Panc1 (cell line): ENCODE results near the gene SMG6. TPM values are rescaled to one million over a fixed set of nuclear protein-coding genes. Genes with fewer than 3 reads are reported as not detected.

Experiments
- ATAC-seq: fragments of 200-7000 bp; cut with Tn5 transposase; 2 replicates; pipeline ENCODE4 v1.9.1; 2020; ENCODE audit warnings: mild to moderate bottlenecking, moderate library complexity
- BruUV-seq: library from RNA; stranded (reverse); fragments of 400-500 nt; replicated peaks from 2 replicates; lab custom pipeline; 2021; lab: Mats Ljungman, UMichigan
- CTCF ChIA-PET: fragments of 300-600 bp; sonication (Branson Sonifier 250); formaldehyde crosslinking; loops from one replicate; lab custom pipeline; 2022; ENCODE audit warnings: antibody characterized with exemption; lab: Charles Lee
- POLR2A ChIA-PET: fragments of 300-600 bp; sonication (Branson Sonifier 250); formaldehyde crosslinking; loops from one replicate; lab custom pipeline; 2022; ENCODE audit warnings: antibody characterized with exemption; lab: Charles Lee
- DNase-seq: peaks from one replicate; pipeline ENCODE4 v3.0.0-alpha.2; 2010; ENCODE audit warnings: low read depth, low spot score
- H3K27ac ChIP-seq: 2 replicates; pipeline ENCODE4 v1.5.1; 2011; ENCODE audit warnings: mild to moderate bottlenecking, low read length, inconsistent platforms
- H3K27me3 ChIP-seq: fragments of 200-500 bp; sonication (Bioruptor generic); 2 replicates; pipeline ENCODE4 v1.6.0; 2014; ENCODE audit warnings: low read length, inconsistent platforms; ENCODE audit not compliant: control insufficient read depth, insufficient read depth
- H3K36me3 ChIP-seq: fragments of 200-500 bp; sonication (Bioruptor generic); 2 replicates; pipeline ENCODE4 v1.5.1; 2014; ENCODE audit warnings: inconsistent platforms, mild to moderate bottlenecking, low read length, moderate library complexity; ENCODE audit not compliant: control insufficient read depth, insufficient read depth
- H3K4me1 ChIP-seq: 2 replicates; pipeline ENCODE4 v1.5.1; 2011; ENCODE audit warnings: inconsistent platforms, mild to moderate bottlenecking, low read length, moderate library complexity; ENCODE audit not compliant: control insufficient read depth, insufficient read depth
- H3K4me3 ChIP-seq, 2 experiments: 2 replicates each; pipeline ENCODE4 v1.5.1; 2011 to 2012; ENCODE audit warnings: low read depth in 2 of 2, low read length in 2 of 2, mild to moderate bottlenecking in 2 of 2, inconsistent platforms in 1 of 2, moderate library complexity in 1 of 2
- H3K9me3 ChIP-seq: fragments of 200-500 bp; sonication (Bioruptor generic); 2 replicates; pipeline ENCODE4 v1.5.1; 2014; ENCODE audit warnings: low read depth, mild to moderate bottlenecking, inconsistent platforms, low read length, moderate library complexity; ENCODE audit not compliant: control insufficient read depth, insufficient read depth
- CTCF ChIP-seq: fragments of 450-650 bp; IDR thresholded peaks from 2 replicates; pipeline ENCODE4 v1.5.1; 2017; ENCODE audit warnings: mild to moderate bottlenecking
- POLR2AphosphoS5 ChIP-seq: IDR thresholded peaks from 2 replicates; pipeline ENCODE4 v1.6.1; 2012; ENCODE audit warnings: mild to moderate bottlenecking, low read depth, low read length, moderate library complexity
- REST ChIP-seq, 2 experiments: IDR thresholded peaks; 2 replicates each; pipeline ENCODE4 v1.6.1; 2011 to 2012; ENCODE audit warnings: low read depth in 2 of 2, control low read depth in 1 of 2, low read length in 1 of 2, mild to moderate bottlenecking in 1 of 2, moderate library complexity in 1 of 2; ENCODE audit not compliant: insufficient read depth in 1 of 2
- SIN3A ChIP-seq: IDR thresholded peaks from 2 replicates; pipeline ENCODE4 v1.6.1; 2012; ENCODE audit warnings: low read depth, mild to moderate bottlenecking, low read length, moderate library complexity, borderline replicate concordance; ENCODE audit not compliant: insufficient read depth
- TCF7L2 ChIP-seq: IDR thresholded peaks from 2 replicates; pipeline ENCODE4 v1.6.1; 2011; ENCODE audit warnings: mild to moderate bottlenecking, low read depth, low read length, inconsistent platforms
- in situ Hi-C: cut with HindIII; loops from 2 replicates; pipeline ENCODE4 v1.10.0; 2016; ENCODE audit warnings: low sequenced_read_pairs, low pct_unique_long_range_greater_than_20kb
- intact Hi-C: fragments of 100-400 bp; cut with micrococcal nuclease; formaldehyde crosslinking; loops from one replicate; pipeline ENCODE4 v1.10.0; 2022; ENCODE audit not compliant: unreplicated experiment
- microRNA-seq: library from miRNA; unstranded; fragments of <30 nt; microRNA quantifications from one replicate; pipeline ENCODE4 v1.1.0, GENCODE V29; 2020; ENCODE audit not compliant: unreplicated experiment
- total RNA-seq: library from RNA; stranded (reverse); gene quantifications from one replicate; pipeline ENCODE4 v1.2.1, GENCODE V29; 2021; ENCODE audit not compliant: unreplicated experiment

Gene SMG6
- total RNA-seq, 1 experiment from 2014 or later, result 17.8 TPM

GRCh38 chr17:2011411-2012371 lies 291.9 kb downstream of the SMG6 start:
- Histone ChIP-seq H3K4me3 (no peak overlapping the region), H3K27me3 (no peaks in the 10 kb centered on the region), H3K36me3 (no peaks in the 10 kb centered on the region), H3K4me1 (no peaks in the 10 kb centered on the region), H3K9me3 (no peaks in the 10 kb centered on the region), H3K27ac (no peak overlapping the region)
- POLR2A ChIA-PET, result no interaction called here
- no peak for TF ChIP-seq TCF7L2
- TF ChIP-seq REST (IDR thresholded peaks at IDR 0.05; ENCODE audit: insufficient read depth in 1 of 2, low read depth in 2 of 2, low read length in 1 of 2), result no peak
- TF ChIP-seq SIN3A, result no peak
- TF ChIP-seq CTCF, result no peak
- no peak for TF ChIP-seq POLR2AphosphoS5
- intact Hi-C loops, result no loop called here
- CTCF ChIA-PET, result no interaction called here
- no TSS peak for BruUV-seq
- ATAC-seq, result peak; percentile 20; the same call in 1 of the 2 replicates
- in situ Hi-C loops, result no loop called here
- DNase-seq, result no peak

Small RNAs within 50 kb of the gene (microRNA-seq; reads per million reads assigned to microRNA genes)
- gene MIR132, result 590 reads per million, percentile 75 among the genes with 10 or more reads in this experiment
- 7.6 reads per million, percentile 23 among the genes with 10 or more reads in this experiment for gene MIR212

Other genes with a start within 250 kb of the SMG6 start
- gene HIC1, start 248.7 kb downstream of the SMG6 start, total RNA-seq, result 1.4 TPM
- gene SRR, start 165 bp upstream of the SMG6 start, total RNA-seq, result 11.8 TPM
- 44.7 TPM for gene TSR1, start 32.7 kb upstream of the SMG6 start, total RNA-seq
- 49.0 TPM for gene SGSM2, start 33.7 kb upstream of the SMG6 start, total RNA-seq
- gene MNT, start 97.3 kb upstream of the SMG6 start, total RNA-seq, result 31.8 TPM
- gene METTL16, start 208.1 kb upstream of the SMG6 start, total RNA-seq, result 34.7 TPM